H7 (cell line): ENCODE measurements around the gene ARMS2. TPM values are rescaled to one million over a fixed set of nuclear protein-coding genes. Genes with fewer than 3 reads are reported as not detected.

Experiments used
- DNase-seq: peaks from one replicate; pipeline ENCODE4 v3.0.0; 2012
- H3K27me3 ChIP-seq: 2 replicates; pipeline ENCODE4 v1.6.0; 2011; ENCODE audit warnings: mild to moderate bottlenecking, low read length; ENCODE audit not compliant: control insufficient read depth, insufficient read depth
- H3K36me3 ChIP-seq: replicated peaks from 2 replicates; pipeline ENCODE4 v1.5.1; 2011; ENCODE audit warnings: low read length; ENCODE audit not compliant: control insufficient read depth, insufficient read depth
- H3K4me3 ChIP-seq: 2 replicates; pipeline ENCODE4 v1.5.1; 2011; ENCODE audit warnings: low read depth, mild to moderate bottlenecking, control low read depth, low read length, moderate library complexity; ENCODE audit not compliant: insufficient read depth
- total RNA-seq: library from RNA; depleted of rRNA; stranded (reverse); fragments of >200 nt; shearing (Covaris generic); gene quantifications from 2 replicates; pipeline ENCODE4 v1.2.3, GENCODE V29; 2014

The ARMS2 gene
- total RNA-seq, 1 experiment from 2014 or later: not detected

DNA sequence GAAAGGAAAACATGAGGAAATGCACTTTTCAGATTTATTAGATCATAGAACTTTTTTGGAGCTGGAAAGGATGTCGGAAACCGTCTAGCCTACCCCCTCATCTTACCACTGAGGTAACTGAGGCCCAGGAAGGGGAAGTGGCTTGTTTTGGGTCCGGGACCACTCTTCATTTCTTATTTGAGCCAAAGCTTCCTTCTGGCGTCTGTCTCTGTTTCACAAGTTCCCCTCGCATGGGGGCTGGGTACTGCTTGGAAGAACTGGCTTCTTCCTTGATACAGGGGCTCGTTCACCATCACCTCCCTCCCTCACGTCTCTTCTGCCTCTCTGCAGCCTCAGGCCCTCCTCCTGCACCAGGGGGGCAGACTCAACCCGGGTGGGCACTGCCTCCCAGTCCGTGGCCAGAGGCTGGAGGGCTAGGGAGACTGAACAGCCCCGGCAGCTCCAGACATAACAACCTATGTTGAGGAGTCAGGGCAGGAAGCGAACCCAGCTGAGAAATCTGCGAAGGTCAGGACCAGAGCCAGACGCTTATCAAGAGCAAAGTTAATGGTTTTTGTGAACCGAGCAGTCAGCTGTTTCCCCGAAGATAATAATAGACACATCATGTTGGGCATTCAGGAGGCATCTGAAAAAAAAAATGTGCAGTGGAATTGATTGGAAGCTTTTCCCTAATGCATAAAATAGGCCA lies 19.8 kb downstream of the ARMS2 start:
- DNase-seq: no peak
- Histone ChIP-seq H3K27me3 (no peaks in the 10 kb centered on the region), H3K36me3 (no peaks in the 10 kb centered on the region), H3K4me3 (no peak overlapping the region)

DNA sequence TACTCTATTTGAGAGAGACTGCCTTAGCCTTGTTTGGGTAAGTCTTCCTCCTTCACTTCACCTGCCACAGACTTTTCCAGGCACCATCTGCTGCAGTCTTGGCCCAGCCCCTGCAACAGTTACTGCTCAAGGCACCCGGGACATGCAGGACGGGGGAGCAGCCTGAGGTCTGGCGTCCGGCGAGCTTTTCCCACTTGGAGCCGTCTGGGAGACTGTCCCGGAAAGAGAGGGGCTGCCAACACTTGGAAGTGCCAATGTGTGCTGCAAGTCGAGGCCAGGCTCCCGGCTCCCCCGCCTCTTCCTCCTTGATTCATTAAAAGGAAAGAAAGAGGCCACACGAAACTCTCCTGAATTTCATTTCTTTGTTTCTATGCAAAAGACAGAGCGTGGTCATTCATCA lies 20.6 kb downstream of the ARMS2 start:
- Histone ChIP-seq H3K4me3 (no peak overlapping the region), H3K36me3 (no peaks in the 10 kb centered on the region), H3K27me3 (no peaks in the 10 kb centered on the region)
- peak; percentile 64 for DNase-seq

DNA sequence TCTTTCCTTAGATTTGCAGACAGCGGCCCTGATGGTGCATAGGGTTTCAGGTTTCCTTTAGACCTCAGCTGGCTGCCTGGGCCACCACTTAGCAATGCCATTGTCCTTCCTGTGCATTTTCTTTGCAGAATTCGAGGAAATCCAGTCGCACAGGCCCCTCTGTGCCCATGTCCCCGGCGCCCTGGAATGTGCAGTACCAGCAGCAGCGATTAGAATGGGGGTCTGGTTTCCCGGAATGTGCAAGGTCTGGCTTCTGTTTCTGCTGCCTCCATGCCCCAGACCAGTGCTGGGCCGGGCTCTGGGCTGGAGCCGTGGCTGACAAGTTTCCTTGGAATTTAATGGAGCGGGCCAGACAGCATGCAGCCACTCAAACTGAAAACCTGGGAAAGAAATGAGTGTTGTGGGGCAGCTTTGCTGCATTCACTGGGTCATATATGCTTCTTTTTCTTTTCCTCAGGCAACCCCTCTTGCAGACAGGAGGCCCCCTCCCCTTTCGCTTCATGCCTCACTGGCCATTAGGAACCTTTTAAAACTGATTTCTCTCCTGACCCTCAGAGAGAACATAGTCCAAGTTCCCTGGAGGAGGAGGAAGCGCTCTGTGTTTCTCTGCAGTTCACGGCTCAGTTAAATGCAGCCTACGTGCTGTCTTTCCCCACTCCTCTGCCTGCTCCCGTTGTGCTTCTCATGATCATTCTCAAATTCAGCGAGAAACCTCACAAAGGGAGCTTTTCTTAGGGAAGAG lies 21.3 kb downstream of the ARMS2 start:
- Histone ChIP-seq H3K36me3 (no peaks in the 10 kb centered on the region), H3K27me3 (no peaks in the 10 kb centered on the region), H3K4me3 (no peak overlapping the region)
- peak; percentile 69 for DNase-seq

DNA sequence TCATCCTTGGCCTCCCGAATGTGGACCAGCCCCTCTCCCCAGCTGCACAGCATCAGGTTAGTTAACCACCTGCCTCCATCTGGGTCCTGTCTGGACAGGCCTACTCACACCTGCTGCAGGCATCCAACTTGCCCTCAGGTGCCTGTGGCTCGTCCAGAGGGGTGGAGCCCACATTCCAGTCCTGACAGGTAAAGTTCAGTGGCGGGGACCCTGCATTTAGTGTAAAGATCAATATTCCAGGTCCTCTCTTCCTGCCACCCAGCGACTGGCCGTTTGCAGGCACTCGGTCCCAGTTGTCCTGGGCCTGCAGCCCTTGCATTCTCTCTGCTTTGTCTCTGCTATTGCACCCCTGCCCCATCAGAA lies 21.9 kb downstream of the ARMS2 start:
- Histone ChIP-seq H3K36me3 (no peaks in the 10 kb centered on the region), H3K4me3 (no peak overlapping the region), H3K27me3 (no peaks in the 10 kb centered on the region)
- DNase-seq: no peak

DNA sequence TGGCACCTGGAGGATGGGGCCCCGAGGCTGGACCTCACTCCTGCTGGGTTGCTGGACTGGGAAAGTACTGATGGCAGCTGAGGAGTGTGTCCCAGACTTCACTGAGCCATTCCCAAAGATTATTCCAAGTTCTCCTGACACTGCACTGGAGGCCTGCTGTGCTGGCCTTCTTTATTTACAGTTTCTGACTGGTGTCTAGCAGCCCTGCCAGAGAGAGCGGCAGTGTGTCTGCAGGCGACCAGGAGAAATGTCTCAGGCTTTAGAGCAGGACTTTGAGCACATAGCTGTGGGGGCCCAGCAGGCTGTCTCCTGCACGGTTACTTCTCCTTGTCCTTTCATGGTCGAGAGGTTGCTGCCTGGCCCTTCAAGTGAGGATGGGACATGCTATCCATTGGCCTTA lies 23.0 kb downstream of the ARMS2 start:
- Histone ChIP-seq H3K36me3 (no peaks in the 10 kb centered on the region), H3K27me3 (no peaks in the 10 kb centered on the region), H3K4me3 (no peak overlapping the region)
- no peak for DNase-seq

DNA sequence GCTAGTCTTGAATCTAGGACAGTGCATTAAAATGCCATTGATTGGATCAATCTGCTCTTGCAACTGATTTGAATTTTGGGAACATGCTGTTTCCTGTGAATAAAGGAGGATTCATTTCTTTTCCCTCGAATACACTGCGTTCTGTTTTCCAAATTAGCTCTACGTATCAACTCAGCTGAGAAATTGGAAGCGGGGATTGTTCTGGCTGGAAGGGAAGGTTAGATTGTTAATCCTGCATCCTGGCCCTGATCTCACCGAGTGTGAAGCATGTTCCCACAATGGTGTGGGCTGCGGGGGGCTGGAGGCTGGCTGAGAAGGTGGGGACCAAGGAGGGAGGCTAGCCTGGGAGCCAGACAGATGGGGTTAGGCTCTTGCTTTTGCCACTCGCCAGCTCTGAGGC lies 24.5 kb downstream of the ARMS2 start:
- no peaks in the 10 kb centered on the region for H3K36me3 ChIP-seq
- H3K4me3 ChIP-seq: no peak overlapping the region
- no peaks in the 10 kb centered on the region for H3K27me3 ChIP-seq
- no peak for DNase-seq

DNA sequence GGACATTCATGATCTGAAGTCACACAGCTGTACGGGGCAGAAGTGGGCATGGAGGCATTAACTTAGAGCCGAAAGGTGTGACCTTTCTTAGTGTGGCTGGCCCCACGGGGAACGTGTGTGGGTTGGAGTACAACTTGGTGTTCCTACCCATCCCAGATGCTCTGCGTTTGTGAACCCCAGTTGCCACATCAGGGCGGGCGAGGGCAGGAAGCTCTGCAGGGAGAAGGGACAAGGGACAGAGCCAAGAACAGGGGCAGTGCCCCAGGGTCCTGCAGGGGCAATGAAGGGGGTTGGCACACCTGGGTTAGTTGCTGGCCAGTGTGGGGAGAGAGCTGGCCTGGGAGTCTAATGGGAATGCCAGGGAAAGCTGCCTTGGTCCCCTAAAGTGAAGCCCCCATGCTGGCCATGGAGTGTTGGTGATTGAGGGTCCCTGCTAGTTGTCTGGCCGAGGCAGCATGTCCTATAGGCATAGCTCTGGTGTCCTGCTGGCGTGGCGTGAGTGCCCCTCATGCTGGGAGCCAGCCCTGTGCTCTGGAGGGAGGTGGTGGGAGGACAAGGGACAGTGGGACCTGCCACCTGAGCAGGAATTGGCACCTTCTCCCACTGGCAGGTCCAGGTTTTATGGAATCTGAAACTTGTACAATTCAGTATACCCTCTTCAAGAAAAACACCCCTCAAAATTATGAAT lies 25.8 kb downstream of the ARMS2 start:
- DNase-seq: no peak
- Histone ChIP-seq H3K27me3 (no peaks in the 10 kb centered on the region), H3K36me3 (no peaks in the 10 kb centered on the region), H3K4me3 (no peak overlapping the region)

DNA sequence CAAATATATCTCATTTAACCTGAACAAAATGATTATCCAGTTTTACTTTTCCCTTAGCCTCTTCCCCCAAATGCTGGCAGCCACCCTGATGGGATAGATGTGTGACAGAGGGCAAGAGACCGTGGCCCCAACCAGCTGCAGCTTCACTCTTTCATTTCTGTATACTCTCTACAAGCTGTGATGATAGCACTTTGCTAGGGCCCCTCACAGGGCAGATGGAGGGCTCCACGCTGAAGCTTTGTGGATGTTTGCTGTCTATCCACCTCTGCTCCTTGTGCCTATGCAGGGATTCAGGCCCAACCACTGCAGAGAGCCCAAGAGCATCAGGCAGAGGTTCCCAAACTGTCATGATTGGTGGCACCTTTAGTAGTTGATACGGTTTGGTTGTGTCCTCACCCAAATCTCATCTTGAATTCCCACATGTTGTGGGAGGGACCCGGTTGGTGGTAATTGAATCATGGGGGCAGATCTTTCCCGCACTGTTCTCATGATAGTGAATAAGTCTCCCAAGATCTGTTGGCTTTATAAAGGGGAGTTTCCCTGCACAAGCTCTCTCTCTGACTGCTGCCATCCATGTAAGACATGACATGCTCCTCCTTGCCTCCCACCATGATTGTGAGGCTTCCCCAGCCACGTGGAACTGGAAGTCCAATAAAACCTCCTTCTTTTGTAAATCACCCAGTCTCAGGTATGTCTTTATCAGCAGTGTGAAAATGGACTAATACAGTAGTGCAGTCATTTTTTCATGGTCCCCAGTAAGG lies 27.0 kb downstream of the ARMS2 start:
- no peak overlapping the region for H3K4me3 ChIP-seq
- DNase-seq: no peak
- no peaks in the 10 kb centered on the region for H3K36me3 ChIP-seq
- H3K27me3 ChIP-seq: no peaks in the 10 kb centered on the region

DNA sequence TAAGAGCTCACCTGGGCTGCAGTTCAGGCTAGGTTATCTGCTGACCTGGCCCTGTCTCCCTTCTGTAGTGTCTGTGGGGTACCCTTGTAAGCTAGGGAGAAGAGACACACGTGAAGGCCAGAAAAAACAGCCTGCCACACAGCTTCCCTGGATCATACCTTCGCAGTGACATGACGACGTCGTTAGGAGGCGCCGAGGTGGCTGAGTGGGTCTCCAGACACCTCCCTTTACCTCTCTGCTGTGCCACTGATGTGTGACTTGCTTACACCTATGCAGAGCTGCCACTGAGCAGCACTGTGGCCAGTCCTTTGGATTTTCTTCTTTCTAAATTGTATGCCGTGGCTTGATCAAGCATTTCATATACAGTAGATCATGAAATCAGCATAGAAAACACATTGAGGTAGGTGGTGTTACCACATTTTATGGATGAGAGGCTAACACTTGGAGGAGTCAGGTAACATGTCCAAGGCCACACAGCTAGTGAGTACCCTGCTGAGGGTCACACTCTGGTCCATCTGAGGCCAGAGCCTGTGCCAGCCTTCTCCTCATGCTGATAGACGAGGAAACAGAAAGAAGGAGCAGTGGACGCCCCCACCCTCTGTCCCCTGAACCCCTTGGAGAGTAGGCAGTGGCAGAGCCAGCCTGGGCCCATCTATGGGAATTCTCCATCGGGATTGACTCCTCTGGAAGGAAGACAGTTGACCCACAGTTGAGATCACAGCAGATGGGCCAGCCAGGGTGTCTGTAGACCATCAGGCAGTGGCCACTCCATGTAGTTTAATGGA lies 30.0 kb downstream of the ARMS2 start:
- H3K4me3 ChIP-seq: no peak overlapping the region
- no peaks in the 10 kb centered on the region for H3K27me3 ChIP-seq
- H3K36me3 ChIP-seq: no peaks in the 10 kb centered on the region
- no peak for DNase-seq

DNA sequence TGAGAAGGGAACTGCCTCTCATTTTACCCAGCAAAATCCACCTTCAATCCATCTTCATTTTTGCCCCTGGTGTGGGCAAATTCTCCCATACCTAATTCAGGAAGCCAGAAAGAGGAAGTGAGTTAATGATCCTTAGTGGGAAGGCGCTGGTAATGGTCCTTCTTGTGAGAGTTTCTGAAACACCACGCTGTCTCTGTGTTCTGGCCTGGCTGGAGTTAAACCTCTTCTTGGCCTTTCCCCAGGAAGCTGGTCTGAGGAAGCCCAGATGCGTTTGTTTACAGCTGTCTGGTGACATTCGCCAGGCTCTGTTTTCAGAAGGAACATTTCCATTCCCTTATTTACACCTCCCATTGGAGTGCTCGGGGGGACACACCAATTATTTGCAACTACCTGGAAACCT lies 31.2 kb downstream of the ARMS2 start:
- Histone ChIP-seq H3K4me3 (no peak overlapping the region), H3K27me3 (no peaks in the 10 kb centered on the region), H3K36me3 (no peaks in the 10 kb centered on the region)
- no peak for DNase-seq

DNA sequence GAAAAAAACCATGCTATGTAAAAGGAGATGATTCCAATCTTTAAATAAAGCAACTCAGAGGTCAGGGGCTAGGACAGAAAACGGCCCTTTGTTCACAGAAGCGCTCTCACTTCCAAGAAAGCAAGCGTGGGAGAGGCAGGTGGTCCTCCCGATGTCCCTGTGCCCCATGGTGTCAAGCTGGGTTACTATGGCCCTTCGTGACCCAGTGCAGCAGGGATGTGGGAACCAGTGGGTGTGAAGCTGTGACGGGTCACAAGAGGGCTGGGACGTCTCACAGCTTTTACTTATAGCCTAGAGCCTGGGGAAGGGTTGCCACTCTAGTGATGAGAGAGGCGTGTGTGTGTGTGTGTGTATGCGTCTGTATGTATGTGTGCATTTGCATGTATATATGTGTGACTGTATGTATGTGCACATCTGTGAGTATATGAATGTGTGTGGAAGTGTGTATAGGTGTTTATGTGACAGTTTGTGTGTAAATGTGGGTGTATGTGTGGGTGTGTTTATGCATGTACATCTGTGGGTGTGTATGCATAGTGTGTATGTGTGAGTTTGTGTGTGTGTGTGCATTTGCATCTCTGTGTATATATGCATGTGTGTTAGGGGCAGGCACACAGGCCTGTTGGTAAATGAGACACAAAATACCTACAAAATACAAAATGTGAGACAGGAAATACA lies 32.1 kb downstream of the ARMS2 start:
- Histone ChIP-seq H3K36me3 (no peaks in the 10 kb centered on the region), H3K4me3 (no peak overlapping the region), H3K27me3 (no peaks in the 10 kb centered on the region)
- no peak for DNase-seq

DNA sequence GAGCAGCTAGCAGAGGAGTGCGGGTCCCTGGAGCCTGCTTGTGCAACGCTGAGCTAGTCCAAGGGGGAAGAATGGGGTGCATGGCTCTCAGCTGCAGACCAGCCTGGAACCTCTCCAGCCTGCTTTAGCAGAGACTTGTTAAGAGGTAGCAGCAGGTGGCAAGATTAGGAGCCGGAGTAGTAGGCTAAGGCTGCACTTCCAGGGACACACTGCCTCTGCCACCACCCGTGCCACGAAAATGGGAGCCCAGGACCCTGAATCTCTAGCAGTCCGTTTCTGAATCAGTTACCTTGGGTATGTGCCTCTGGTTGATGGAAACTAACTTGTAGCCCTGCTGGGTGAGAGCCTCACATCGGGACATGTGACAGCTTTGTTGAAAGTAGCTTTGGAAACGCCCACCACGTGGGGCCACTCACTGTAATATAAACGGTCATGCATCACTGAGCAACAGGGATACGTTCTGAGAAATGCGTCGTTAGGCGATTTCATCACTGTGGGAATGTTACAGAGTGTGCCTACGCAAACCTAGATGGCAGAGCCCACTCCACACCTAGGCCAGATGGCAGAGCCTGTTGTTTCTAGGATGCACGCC lies 32.8 kb downstream of the ARMS2 start:
- Histone ChIP-seq H3K27me3 (no peaks in the 10 kb centered on the region), H3K4me3 (no peak overlapping the region), H3K36me3 (no peaks in the 10 kb centered on the region)
- DNase-seq: no peak

DNA sequence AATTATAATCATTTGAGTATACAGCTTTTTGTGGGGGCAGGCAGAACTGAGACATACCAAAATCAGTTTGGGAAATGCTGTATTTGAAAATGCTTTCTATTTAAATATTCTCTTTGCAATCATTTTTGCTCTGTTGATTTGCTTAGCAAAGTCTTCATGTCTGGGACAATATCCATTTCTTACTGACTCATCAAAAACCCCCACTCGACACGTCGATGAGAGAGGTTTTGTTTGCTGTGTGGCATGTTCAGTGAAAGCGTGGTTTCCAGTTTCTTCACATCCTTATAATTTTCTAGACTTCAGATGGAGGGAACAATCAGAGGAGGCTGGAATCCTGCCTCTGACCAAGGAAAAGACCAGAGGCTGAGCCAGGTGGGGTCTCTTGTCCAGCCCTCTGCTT lies 35.8 kb downstream of the ARMS2 start:
- no peak for DNase-seq
- Histone ChIP-seq H3K36me3 (no peaks in the 10 kb centered on the region), H3K27me3 (no peaks in the 10 kb centered on the region), H3K4me3 (no peak overlapping the region)
